Neural cell (in vitro differentiated cells): ENCODE data around the gene FZD7. TPM values are rescaled to one million over a fixed set of nuclear protein-coding genes. Genes with fewer than 3 reads are reported as not detected.

ENCODE experiments used
- H2AFZ ChIP-seq: fragments of 200-600, 300-800 bp; sonication (generic), shearing (Covaris generic); 2 replicates; pipeline ENCODE4 v1.6.0; 2014; ENCODE audit warnings: low read depth, mild to moderate bottlenecking, antibody characterized with exemption, low read length, moderate library complexity
- H3F3A ChIP-seq: fragments of 200-600 bp; shearing (Covaris generic); 2 replicates; pipeline ENCODE4 v1.6.1; 2016; ENCODE audit warnings: mild to moderate bottlenecking, moderate library complexity, mixed read lengths, antibody characterized with exemption, low read length; ENCODE audit not compliant: insufficient read depth, poor library complexity, severe bottlenecking
- H3K27ac ChIP-seq: fragments of 200-600, 300-800 bp; sonication (generic), shearing (Covaris generic); 2 replicates; pipeline ENCODE4 v1.5.1; 2014; ENCODE audit warnings: mild to moderate bottlenecking, low read length, moderate library complexity
- H3K27me3 ChIP-seq: fragments of 300-800, 200-600 bp; sonication (generic), shearing (Covaris generic); 2 replicates; pipeline ENCODE4 v1.6.0; 2014; ENCODE audit warnings: mild to moderate bottlenecking, low read depth, low read length, moderate library complexity; ENCODE audit not compliant: insufficient read depth
- H3K36me3 ChIP-seq: fragments of 300-800, 200-600 bp; sonication (generic), shearing (Covaris generic); 2 replicates; pipeline ENCODE4 v1.5.1; 2014; ENCODE audit warnings: mild to moderate bottlenecking, antibody characterized with exemption, low read length, moderate library complexity; ENCODE audit not compliant: insufficient read depth
- H3K4me2 ChIP-seq: fragments of 300-800, 200-600 bp; sonication (generic), shearing (Covaris generic); 2 replicates; pipeline ENCODE4 v1.6.0; 2014; ENCODE audit warnings: mild to moderate bottlenecking, low read length
- H3K4me3 ChIP-seq: fragments of 300-800, 200-600 bp; sonication (generic), shearing (Covaris generic); 2 replicates; pipeline ENCODE4 v1.5.1; 2014; ENCODE audit warnings: mild to moderate bottlenecking, low read length, moderate library complexity
- H3K79me2 ChIP-seq: fragments of 200-600 bp; shearing (Covaris generic); replicated peaks from 2 replicates; pipeline ENCODE4 v1.6.0; 2014; ENCODE audit warnings: mild to moderate bottlenecking, low read length, moderate library complexity; ENCODE audit not compliant: insufficient read depth
- H3K9ac ChIP-seq: fragments of 300-800, 200-600 bp; sonication (generic), shearing (Covaris generic); 2 replicates; pipeline ENCODE4 v1.6.1; 2016; ENCODE audit warnings: mild to moderate bottlenecking, low read length, mixed read lengths
- H3K9me2 ChIP-seq: fragments of 200-600 bp; shearing (Covaris generic); 2 replicates; pipeline ENCODE4 v1.6.1; 2016; ENCODE audit warnings: mild to moderate bottlenecking, low read length, mixed read lengths; ENCODE audit not compliant: insufficient read depth
- H3K9me3 ChIP-seq: fragments of 200-600, 300-800 bp; sonication (generic), shearing (Covaris generic); 2 replicates; pipeline ENCODE4 v1.6.1; 2016; ENCODE audit warnings: mild to moderate bottlenecking, mixed run types, low read length, moderate library complexity, mixed read lengths
- H4K20me1 ChIP-seq: fragments of 200-600 bp; shearing (Covaris generic); 2 replicates; pipeline ENCODE4 v1.6.1; 2016; ENCODE audit warnings: mild to moderate bottlenecking, mixed run types; ENCODE audit not compliant: insufficient read depth
- EP300 ChIP-seq: fragments of 450-650 bp; conservative IDR thresholded peaks from 2 replicates; pipeline ENCODE4 v1.6.1; 2014; ENCODE audit warnings: antibody characterized with exemption, mild to moderate bottlenecking, moderate library complexity; ENCODE audit not compliant: poor library complexity, severe bottlenecking
- EZH2 ChIP-seq: fragments of 200-600, 300-800 bp; shearing (Covaris generic), sonication (generic); IDR thresholded peaks from 2 replicates; pipeline ENCODE4 v1.6.1; 2014; ENCODE audit warnings: antibody characterized with exemption, low read length, borderline replicate concordance, mild to moderate bottlenecking; ENCODE audit not compliant: insufficient read depth, poor library complexity, severe bottlenecking
- MXI1 ChIP-seq: fragments of 450-650 bp; conservative IDR thresholded peaks from 2 replicates; pipeline ENCODE4 v1.6.1; 2014; ENCODE audit warnings: antibody characterized with exemption, mild to moderate bottlenecking; ENCODE audit not compliant: poor library complexity, severe bottlenecking
- POLR2AphosphoS5 ChIP-seq: IDR thresholded peaks from 2 replicates; pipeline ENCODE4 v1.6.1; 2012
- RAD21 ChIP-seq: fragments of 450-650 bp; conservative IDR thresholded peaks from 2 replicates; pipeline ENCODE4 v1.6.1; 2014; ENCODE audit warnings: antibody characterized with exemption, mild to moderate bottlenecking, moderate library complexity
- SMC3 ChIP-seq: fragments of 450-650 bp; conservative IDR thresholded peaks from 2 replicates; pipeline ENCODE4 v1.6.1; 2014; ENCODE audit warnings: antibody characterized with exemption, mild to moderate bottlenecking, moderate library complexity; ENCODE audit not compliant: poor library complexity
- TAF1 ChIP-seq: IDR thresholded peaks from 2 replicates; pipeline ENCODE4 v1.6.1; 2012; ENCODE audit warnings: low read depth
- polyA plus RNA-seq: library from polyadenylated mRNA; depleted of rRNA; stranded (reverse); fragments of >200 nt; gene quantifications from 2 replicates; pipeline ENCODE4 v1.2.3, GENCODE V29; 2014
- TF ChIP-seq, protein P1 (sequence below): fragments of 450-650 bp; IDR thresholded peaks from 2 replicates; pipeline ENCODE4 v1.5.1; 2014; ENCODE audit warnings: antibody characterized with exemption, mild to moderate bottlenecking, moderate library complexity; ENCODE audit not compliant: poor library complexity, severe bottlenecking
- TF ChIP-seq, protein P2 (sequence below): IDR thresholded peaks from 2 replicates; pipeline ENCODE4 v1.6.1; 2012; ENCODE audit warnings: borderline replicate concordance

Gene FZD7
- polyA plus RNA-seq, 1 donor from 2014 or later: 1.8 TPM

- Histone ChIP-seq H3K9me3 (no peaks in the 10 kb centered on the region), H3K9ac (no peak overlapping the region), H3K27me3 (no peaks in the 10 kb centered on the region), H3K79me2 (no peaks in the 10 kb centered on the region), H4K20me1 (no peaks in the 10 kb centered on the region), H3F3A (peaks cover 7% of the 10 kb centered on the region), H3K4me2 (no peak overlapping the region), H3K36me3 (no peaks in the 10 kb centered on the region), H3K27ac (no peak overlapping the region), H3K4me3 (no peak overlapping the region), H2AFZ (no peak overlapping the region), H3K9me2 (no peaks in the 10 kb centered on the region)
- TF ChIP-seq, protein P1, sequence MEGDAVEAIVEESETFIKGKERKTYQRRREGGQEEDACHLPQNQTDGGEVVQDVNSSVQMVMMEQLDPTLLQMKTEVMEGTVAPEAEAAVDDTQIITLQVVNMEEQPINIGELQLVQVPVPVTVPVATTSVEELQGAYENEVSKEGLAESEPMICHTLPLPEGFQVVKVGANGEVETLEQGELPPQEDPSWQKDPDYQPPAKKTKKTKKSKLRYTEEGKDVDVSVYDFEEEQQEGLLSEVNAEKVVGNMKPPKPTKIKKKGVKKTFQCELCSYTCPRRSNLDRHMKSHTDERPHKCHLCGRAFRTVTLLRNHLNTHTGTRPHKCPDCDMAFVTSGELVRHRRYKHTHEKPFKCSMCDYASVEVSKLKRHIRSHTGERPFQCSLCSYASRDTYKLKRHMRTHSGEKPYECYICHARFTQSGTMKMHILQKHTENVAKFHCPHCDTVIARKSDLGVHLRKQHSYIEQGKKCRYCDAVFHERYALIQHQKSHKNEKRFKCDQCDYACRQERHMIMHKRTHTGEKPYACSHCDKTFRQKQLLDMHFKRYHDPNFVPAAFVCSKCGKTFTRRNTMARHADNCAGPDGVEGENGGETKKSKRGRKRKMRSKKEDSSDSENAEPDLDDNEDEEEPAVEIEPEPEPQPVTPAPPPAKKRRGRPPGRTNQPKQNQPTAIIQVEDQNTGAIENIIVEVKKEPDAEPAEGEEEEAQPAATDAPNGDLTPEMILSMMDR: no peak
- TF ChIP-seq RAD21 (no peak), EP300 (no peak), EZH2 (no peak), MXI1 (no peak), SMC3 (no peak), POLR2AphosphoS5 (no peak), TAF1 (no peak)
- TF ChIP-seq, protein P2, sequence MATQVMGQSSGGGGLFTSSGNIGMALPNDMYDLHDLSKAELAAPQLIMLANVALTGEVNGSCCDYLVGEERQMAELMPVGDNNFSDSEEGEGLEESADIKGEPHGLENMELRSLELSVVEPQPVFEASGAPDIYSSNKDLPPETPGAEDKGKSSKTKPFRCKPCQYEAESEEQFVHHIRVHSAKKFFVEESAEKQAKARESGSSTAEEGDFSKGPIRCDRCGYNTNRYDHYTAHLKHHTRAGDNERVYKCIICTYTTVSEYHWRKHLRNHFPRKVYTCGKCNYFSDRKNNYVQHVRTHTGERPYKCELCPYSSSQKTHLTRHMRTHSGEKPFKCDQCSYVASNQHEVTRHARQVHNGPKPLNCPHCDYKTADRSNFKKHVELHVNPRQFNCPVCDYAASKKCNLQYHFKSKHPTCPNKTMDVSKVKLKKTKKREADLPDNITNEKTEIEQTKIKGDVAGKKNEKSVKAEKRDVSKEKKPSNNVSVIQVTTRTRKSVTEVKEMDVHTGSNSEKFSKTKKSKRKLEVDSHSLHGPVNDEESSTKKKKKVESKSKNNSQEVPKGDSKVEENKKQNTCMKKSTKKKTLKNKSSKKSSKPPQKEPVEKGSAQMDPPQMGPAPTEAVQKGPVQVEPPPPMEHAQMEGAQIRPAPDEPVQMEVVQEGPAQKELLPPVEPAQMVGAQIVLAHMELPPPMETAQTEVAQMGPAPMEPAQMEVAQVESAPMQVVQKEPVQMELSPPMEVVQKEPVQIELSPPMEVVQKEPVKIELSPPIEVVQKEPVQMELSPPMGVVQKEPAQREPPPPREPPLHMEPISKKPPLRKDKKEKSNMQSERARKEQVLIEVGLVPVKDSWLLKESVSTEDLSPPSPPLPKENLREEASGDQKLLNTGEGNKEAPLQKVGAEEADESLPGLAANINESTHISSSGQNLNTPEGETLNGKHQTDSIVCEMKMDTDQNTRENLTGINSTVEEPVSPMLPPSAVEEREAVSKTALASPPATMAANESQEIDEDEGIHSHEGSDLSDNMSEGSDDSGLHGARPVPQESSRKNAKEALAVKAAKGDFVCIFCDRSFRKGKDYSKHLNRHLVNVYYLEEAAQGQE: no peak
Measured at GRCh38 chr2:202049840-202050239, 16.2 kb downstream of the FZD7 start.

DNA sequence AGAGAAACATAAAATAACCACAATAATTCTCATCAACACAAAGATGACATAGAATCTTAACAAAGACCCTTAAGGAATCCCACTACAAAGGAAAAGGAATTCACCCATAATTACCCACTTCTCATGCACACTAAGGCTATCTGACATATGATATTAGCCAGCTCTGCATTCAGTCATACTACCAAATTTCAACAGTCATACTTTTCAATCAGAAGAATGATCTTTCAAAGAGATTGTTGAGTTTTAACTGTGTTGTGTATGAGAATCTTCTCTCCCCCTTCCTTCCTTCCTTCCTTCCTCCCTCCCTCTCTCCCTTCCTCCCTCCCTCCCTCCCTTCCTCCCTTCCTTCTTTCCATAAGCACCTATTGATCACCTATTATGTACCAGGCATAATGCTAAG lies 17.0 kb downstream of the FZD7 start:
- no peak overlapping the region for H2AFZ ChIP-seq
- H3K4me3 ChIP-seq: no peak overlapping the region
- H3K27me3 ChIP-seq: no peaks in the 10 kb centered on the region
- no peak overlapping the region for H3K9ac ChIP-seq
- H3K27ac ChIP-seq: no peak overlapping the region
- no peaks in the 10 kb centered on the region for H4K20me1 ChIP-seq
- no peaks in the 10 kb centered on the region for H3F3A ChIP-seq
- H3K36me3 ChIP-seq: no peaks in the 10 kb centered on the region
- no peaks in the 10 kb centered on the region for H3K9me3 ChIP-seq
- H3K79me2 ChIP-seq: no peaks in the 10 kb centered on the region
- no peaks in the 10 kb centered on the region for H3K9me2 ChIP-seq
- H3K4me2 ChIP-seq: no peak overlapping the region
- TF ChIP-seq MXI1: no peak
- TF ChIP-seq TAF1: no peak
- TF ChIP-seq, protein P1: no peak
- TF ChIP-seq EP300: no peak
- TF ChIP-seq, protein P2: no peak
- no peak for TF ChIP-seq EZH2
- TF ChIP-seq SMC3: no peak
- no peak for TF ChIP-seq POLR2AphosphoS5
- no peak for TF ChIP-seq RAD21
